MM.1S (cell line): Measurements from ENCODE around the gene CDH4.

Experiments
- DNase-seq: peaks from one replicate; pipeline ENCODE4 v3.0.0-alpha.2; 2015
- H2AFZ ChIP-seq: fragments of 300-600 bp; sonication (generic); 2 replicates; pipeline ENCODE4 v1.6.0; 2016; ENCODE audit warnings: antibody characterized with exemption, low read length
- H3F3A ChIP-seq: fragments of 300-600 bp; sonication (generic); 2 replicates; pipeline ENCODE4 v1.6.1; 2016; ENCODE audit warnings: mild to moderate bottlenecking, antibody characterized with exemption, low read length, moderate library complexity, mixed read lengths; ENCODE audit not compliant: insufficient read depth
- H3K27ac ChIP-seq: fragments of 300-600 bp; sonication (generic); 2 replicates; pipeline ENCODE4 v1.5.1; 2016; ENCODE audit warnings: mild to moderate bottlenecking, low read length
- H3K27me3 ChIP-seq: fragments of 300-600 bp; sonication (generic); replicated peaks from 2 replicates; pipeline ENCODE4 v1.6.0; 2016; ENCODE audit warnings: low read length; ENCODE audit not compliant: insufficient read depth
- H3K36me3 ChIP-seq: fragments of 300-600 bp; sonication (generic); replicated peaks from 2 replicates; pipeline ENCODE4 v1.6.1; 2016; ENCODE audit warnings: mild to moderate bottlenecking, low read length, mixed read lengths; ENCODE audit not compliant: insufficient read depth
- H3K4me1 ChIP-seq: fragments of 300-600 bp; sonication (generic); 2 replicates; pipeline ENCODE4 v1.6.1; 2016; ENCODE audit warnings: low read length, mixed read lengths
- H3K4me2 ChIP-seq: fragments of 300-600 bp; sonication (generic); 2 replicates; pipeline ENCODE4 v1.6.0; 2016; ENCODE audit warnings: low read depth, low read length
- H3K4me3 ChIP-seq: fragments of 300-600 bp; sonication (generic); 2 replicates; pipeline ENCODE4 v1.5.1; 2016; ENCODE audit warnings: low read length, mixed read lengths
- H3K79me2 ChIP-seq: fragments of 300-600 bp; sonication (generic); 2 replicates; pipeline ENCODE4 v1.6.1; 2016; ENCODE audit warnings: mixed run types, low read length, mixed read lengths
- H3K9ac ChIP-seq: fragments of 300-600 bp; sonication (generic); 2 replicates; pipeline ENCODE4 v1.6.1; 2016; ENCODE audit warnings: low read length, mixed read lengths
- H3K9me2 ChIP-seq: fragments of 300-600 bp; sonication (generic); replicated peaks from 2 replicates; pipeline ENCODE4 v1.6.1; 2016; ENCODE audit warnings: mild to moderate bottlenecking, low read length, mixed read lengths; ENCODE audit not compliant: insufficient read depth
- H3K9me3 ChIP-seq: fragments of 300-600 bp; sonication (generic); replicated peaks from 2 replicates; pipeline ENCODE4 v1.6.1; 2016; ENCODE audit warnings: mild to moderate bottlenecking, low read length, mixed read lengths; ENCODE audit not compliant: insufficient read depth
- H4K20me1 ChIP-seq: fragments of 300-600 bp; sonication (generic); 2 replicates; pipeline ENCODE4 v1.6.1; 2016; ENCODE audit warnings: mild to moderate bottlenecking, low read length, moderate library complexity, mixed read lengths; ENCODE audit not compliant: insufficient read depth
- CTCF ChIP-seq: fragments of 300-600 bp; sonication (generic); IDR thresholded peaks from 2 replicates; pipeline ENCODE4 v1.5.1; 2016; ENCODE audit warnings: antibody characterized with exemption, low read length, mixed read lengths
- EZH2 ChIP-seq: fragments of 300-600 bp; sonication (generic); optimal IDR thresholded peaks from 2 replicates; pipeline ENCODE3; 2017; ENCODE audit warnings: low read depth, mild to moderate bottlenecking, antibody characterized with exemption, low read length, mixed read lengths
- EZH2phosphoT487 ChIP-seq: fragments of 300-600 bp; sonication (generic); IDR thresholded peaks from 2 replicates; pipeline ENCODE4 v1.6.1; 2018; ENCODE audit warnings: antibody characterized with exemption, low read length

The CDH4 gene

GRCh38 chr20:61521687-61522420, 269.8 kb downstream of the CDH4 start:
- no peaks in the 10 kb centered on the region for H3K4me1 ChIP-seq

GRCh38 chr20:61522498-61523090, 270.5 kb downstream of the CDH4 start:
- H3K79me2 ChIP-seq, result no peaks in the 10 kb centered on the region
- H3K4me2 ChIP-seq, result no peak overlapping the region
- H3K9me2 ChIP-seq, result no peaks in the 10 kb centered on the region
- H3K27me3 ChIP-seq, result peaks cover 98% of the 10 kb centered on the region
- no peaks in the 10 kb centered on the region for H3K4me1 ChIP-seq
- no peak overlapping the region for H3K4me3 ChIP-seq
- no peaks in the 10 kb centered on the region for H3K9me3 ChIP-seq
- TF ChIP-seq CTCF (no peak), EZH2phosphoT487 (no peak), EZH2 (no peak)
- no peak overlapping the region for H2AFZ ChIP-seq
- H3K36me3 ChIP-seq, result no peaks in the 10 kb centered on the region
- no peak overlapping the region for H3K9ac ChIP-seq
- no peaks in the 10 kb centered on the region for H3F3A ChIP-seq
- H3K27ac ChIP-seq, result no peak overlapping the region
- no peaks in the 10 kb centered on the region for H4K20me1 ChIP-seq
- no peak for DNase-seq

More at GRCh38 chr20:61521687-61522420, 269.8 kb downstream of the CDH4 start:
- Histone ChIP-seq H3K9me2 (no peaks in the 10 kb centered on the region), H3K9me3 (no peaks in the 10 kb centered on the region), H4K20me1 (no peaks in the 10 kb centered on the region), H3K9ac (no peak overlapping the region), H3K27me3 (peaks cover 98% of the 10 kb centered on the region), H2AFZ (no peak overlapping the region), H3K27ac (no peak overlapping the region), H3K79me2 (no peaks in the 10 kb centered on the region), H3K4me2 (no peak overlapping the region), H3K4me3 (no peak overlapping the region), H3F3A (no peaks in the 10 kb centered on the region), H3K36me3 (no peaks in the 10 kb centered on the region)
- TF ChIP-seq EZH2, result no peak
- TF ChIP-seq EZH2phosphoT487, result no peak
- no peak for TF ChIP-seq CTCF
- DNase-seq, result no peak

GRCh38 chr20:61523145-61523544, 271.1 kb downstream of the CDH4 start:
- Histone ChIP-seq H3K4me1 (no peaks in the 10 kb centered on the region), H3K79me2 (no peaks in the 10 kb centered on the region), H3K4me2 (no peak overlapping the region), H3K9ac (no peak overlapping the region), H3K27me3 (peaks cover 95% of the 10 kb centered on the region), H3K9me3 (no peaks in the 10 kb centered on the region), H3K4me3 (no peak overlapping the region), H3K9me2 (no peaks in the 10 kb centered on the region), H3F3A (no peaks in the 10 kb centered on the region), H4K20me1 (no peaks in the 10 kb centered on the region), H3K36me3 (no peaks in the 10 kb centered on the region), H2AFZ (no peak overlapping the region), H3K27ac (no peak overlapping the region)
- no peak for DNase-seq
- TF ChIP-seq EZH2phosphoT487, result no peak
- no peak for TF ChIP-seq CTCF
- TF ChIP-seq EZH2, result no peak
